HEK293 (cell line): ENCODE measurements around the gene GATAD2A.

Experiments
- CTCF ChIA-PET: fragments of 350-600 bp; formaldehyde crosslinking; extraction: SDS; loops from one replicate; lab custom pipeline; 2021; ENCODE audit warnings: antibody characterized with exemption; lab: Yijun Ruan, JAX
- POLR2A ChIA-PET: fragments of 300-600 bp; formaldehyde crosslinking; extraction: SDS; loops from one replicate; lab custom pipeline; 2020; ENCODE audit warnings: antibody characterized with exemption, inconsistent platforms; lab: Yijun Ruan, JAX
- H3K27ac ChIP-seq: fragments of 200-500 bp; sonication (Bioruptor generic); 2 replicates; pipeline ENCODE4 v1.5.1; 2014; ENCODE audit warnings: low read depth, low read length, control low read depth, inconsistent platforms; ENCODE audit errors: extremely low read depth
- H3K36me3 ChIP-seq, 2 experiments: fragments of 200-500 bp in 1 of 2; sonication (Bioruptor generic) in 1 of 2; 1 replicate in 1 of 2; 2 replicates in 1 of 2; pipeline ENCODE4 v1.5.1; 2014 to 2017; ENCODE audit warnings: inconsistent platforms in 2 of 2, low read length in 2 of 2; ENCODE audit not compliant: control insufficient read depth in 2 of 2, insufficient read depth in 1 of 2
- H3K4me1 ChIP-seq: fragments of 200-500 bp; sonication (Bioruptor generic); 2 replicates; pipeline ENCODE4 v1.5.1; 2014; ENCODE audit warnings: mild to moderate bottlenecking, low read length, inconsistent platforms; ENCODE audit not compliant: control insufficient read depth, insufficient read depth
- H3K4me3 ChIP-seq: 2 replicates; pipeline ENCODE4 v1.5.1; 2011; ENCODE audit warnings: low read depth, mild to moderate bottlenecking, control low read depth, low read length, moderate library complexity
- H3K9me3 ChIP-seq: fragments of 200-500 bp; sonication (Bioruptor generic); 2 replicates; pipeline ENCODE4 v1.5.1; 2014; ENCODE audit warnings: low read depth, low read length, inconsistent platforms; ENCODE audit not compliant: control insufficient read depth, insufficient read depth
- BCL11B ChIP-seq: fragments of 450-650 bp; formaldehyde crosslinking; IDR thresholded peaks from 2 replicates; pipeline ENCODE4 v1.5.1; 2016; ENCODE audit warnings: low read depth, missing biosample characterization, missing genetic modification characterization
- KLF10 ChIP-seq: fragments of 450-650 bp; IDR thresholded peaks from 2 replicates; pipeline ENCODE4 v1.5.1; 2018; ENCODE audit warnings: missing biosample characterization, mild to moderate bottlenecking, missing genetic modification characterization
- KLF16 ChIP-seq: fragments of 450-650 bp; formaldehyde crosslinking; IDR thresholded peaks from 2 replicates; pipeline ENCODE4 v1.5.1; 2017; ENCODE audit warnings: missing biosample characterization, missing genetic modification characterization
- MZF1 ChIP-seq: fragments of 450-650 bp; formaldehyde crosslinking; IDR thresholded peaks from 2 replicates; pipeline ENCODE4 v1.5.1; 2017; ENCODE audit warnings: missing biosample characterization, missing genetic modification characterization, borderline replicate concordance
- OVOL3 ChIP-seq: fragments of 450-650 bp; formaldehyde crosslinking; IDR thresholded peaks from 2 replicates; pipeline ENCODE4 v1.5.1; 2016; ENCODE audit warnings: missing biosample characterization, missing genetic modification characterization
- PBX3 ChIP-seq: sonication (generic); formaldehyde crosslinking; IDR thresholded peaks from 2 replicates; pipeline ENCODE4 v1.8.1; 2022; ENCODE audit warnings: mild to moderate bottlenecking, moderate library complexity, missing genetic modification reagents
- SP3 ChIP-seq: fragments of 450-650 bp; formaldehyde crosslinking; IDR thresholded peaks from 2 replicates; pipeline ENCODE4 v1.5.1; 2016; ENCODE audit warnings: missing biosample characterization, missing genetic modification characterization
- ZIC2 ChIP-seq: fragments of 450-650 bp; formaldehyde crosslinking; IDR thresholded peaks from 2 replicates; pipeline ENCODE4 v1.5.1; 2016; ENCODE audit warnings: missing biosample characterization, missing genetic modification characterization
- ZNF202 ChIP-seq: fragments of 450-650 bp; formaldehyde crosslinking; IDR thresholded peaks from 2 replicates; pipeline ENCODE4 v1.5.1; 2016; ENCODE audit warnings: missing biosample characterization, missing genetic modification characterization, borderline replicate concordance
- ZNF354C ChIP-seq: fragments of 450-650 bp; formaldehyde crosslinking; IDR thresholded peaks from 2 replicates; pipeline ENCODE4 v1.5.1; 2016; ENCODE audit warnings: missing biosample characterization, missing genetic modification characterization, low read depth, borderline replicate concordance
- ZNF362 ChIP-seq: fragments of 450-650 bp; formaldehyde crosslinking; IDR thresholded peaks from 2 replicates; pipeline ENCODE4 v1.5.1; 2016; ENCODE audit warnings: missing biosample characterization, missing genetic modification characterization
- ZNF518A ChIP-seq: fragments of 450-650 bp; formaldehyde crosslinking; conservative IDR thresholded peaks from 2 replicates; pipeline ENCODE4 v1.5.1; 2016; ENCODE audit warnings: low read depth, missing biosample characterization, missing genetic modification characterization
- ZNF521 ChIP-seq: fragments of 450-650 bp; formaldehyde crosslinking; IDR thresholded peaks from 2 replicates; pipeline ENCODE4 v1.5.1; 2017; ENCODE audit warnings: missing biosample characterization, mild to moderate bottlenecking, missing genetic modification characterization
- ZNF549 ChIP-seq: fragments of 450-650 bp; IDR thresholded peaks from 2 replicates; pipeline ENCODE4 v1.5.1; 2018; ENCODE audit warnings: missing biosample characterization, missing genetic modification characterization, mild to moderate bottlenecking, inconsistent platforms, moderate library complexity
- ZNF701 ChIP-seq: fragments of 450-650 bp; formaldehyde crosslinking; IDR thresholded peaks from 2 replicates; pipeline ENCODE4 v1.5.1; 2016; ENCODE audit warnings: missing biosample characterization, missing genetic modification characterization
- TF ChIP-seq, protein P1 (sequence below): fragments of 450-650 bp; formaldehyde crosslinking; IDR thresholded peaks from 2 replicates; pipeline ENCODE4 v1.5.0; 2017; ENCODE audit warnings: missing biosample characterization, missing genetic modification characterization, borderline replicate concordance

Gene GATAD2A

DNA sequence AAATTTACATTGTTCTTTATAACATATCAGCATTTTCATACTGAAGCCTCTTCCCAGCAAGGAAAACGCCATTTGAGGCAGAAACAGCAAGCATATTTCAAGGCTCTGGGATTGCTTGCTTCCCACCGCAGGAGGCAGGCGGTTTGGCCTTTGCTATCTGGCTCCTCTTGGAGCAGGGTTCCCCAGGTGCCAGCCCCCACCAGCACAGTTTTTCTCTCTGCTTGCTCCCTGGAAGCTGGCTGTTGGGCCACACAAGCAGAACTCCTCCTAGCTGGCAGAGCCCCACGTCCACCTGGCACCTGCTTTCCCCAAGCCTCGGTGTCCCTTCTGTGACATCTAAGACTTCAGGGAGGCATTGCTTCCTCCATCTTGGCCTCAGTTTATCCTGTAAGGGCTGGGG, 16.7 kb downstream of the GATAD2A start:
- POLR2A ChIA-PET, result no interaction called here
- no peak for TF ChIP-seq BCL11B (tag by site-specific recombination)
- 0 out of 2 replicates have a peak, but pooled peaks have one; percentile 12 for TF ChIP-seq ZIC2 (tag by site-specific recombination)
- no peak for TF ChIP-seq KLF16 (tag by site-specific recombination)
- CTCF ChIA-PET, result no interaction called here
- Histone ChIP-seq H3K36me3 (no peaks in the 10 kb centered on the region), H3K4me3 (no peak overlapping the region), H3K9me3 (no peaks in the 10 kb centered on the region), H3K27ac (0 out of 2 replicates have a peak overlapping the region, but pooled peaks have one; percentile 30), H3K4me1 (peaks cover 3% of the 10 kb centered on the region)

DNA sequence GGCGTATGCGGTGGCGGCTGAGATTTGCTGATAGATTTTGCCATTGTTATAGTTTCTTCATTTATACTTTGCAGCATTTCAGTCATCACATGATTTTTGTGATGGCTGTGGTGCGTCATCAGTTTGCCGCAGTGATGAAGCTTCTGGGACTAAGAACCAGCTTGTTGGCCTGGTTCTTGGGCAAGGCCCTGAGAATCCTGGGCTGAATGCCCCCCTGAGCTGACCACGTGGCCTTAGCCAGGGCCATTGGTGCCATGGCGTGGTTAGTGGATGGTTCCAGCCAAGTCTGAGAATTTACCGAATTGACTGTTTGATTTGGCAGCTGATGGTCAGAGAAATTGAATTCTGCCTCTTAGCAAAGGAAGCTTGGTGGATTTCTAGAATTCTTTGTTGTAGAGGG, 17.8 kb downstream of the GATAD2A start:
- Histone ChIP-seq H3K4me3 (no peak overlapping the region), H3K4me1 (peaks cover 3% of the 10 kb centered on the region), H3K27ac (no peak overlapping the region), H3K36me3 (peaks cover 4 to 5% of the 10 kb centered on the region in 2 experiments; a peak in 2 of 3 replicates), H3K9me3 (no peaks in the 10 kb centered on the region)
- ChIA-PET CTCF (no interaction called here), POLR2A (interaction anchor here (0.7 kb wide), 1 partner anchor 29 kb away, joined by 3 read pairs; no protein-coding TSS in a partner anchor)
- no peak for TF ChIP-seq ZNF202 (tag by site-specific recombination)
- TF ChIP-seq PBX3 (CRISPR knock-in tag), result no peak
- TF ChIP-seq, protein P1, sequence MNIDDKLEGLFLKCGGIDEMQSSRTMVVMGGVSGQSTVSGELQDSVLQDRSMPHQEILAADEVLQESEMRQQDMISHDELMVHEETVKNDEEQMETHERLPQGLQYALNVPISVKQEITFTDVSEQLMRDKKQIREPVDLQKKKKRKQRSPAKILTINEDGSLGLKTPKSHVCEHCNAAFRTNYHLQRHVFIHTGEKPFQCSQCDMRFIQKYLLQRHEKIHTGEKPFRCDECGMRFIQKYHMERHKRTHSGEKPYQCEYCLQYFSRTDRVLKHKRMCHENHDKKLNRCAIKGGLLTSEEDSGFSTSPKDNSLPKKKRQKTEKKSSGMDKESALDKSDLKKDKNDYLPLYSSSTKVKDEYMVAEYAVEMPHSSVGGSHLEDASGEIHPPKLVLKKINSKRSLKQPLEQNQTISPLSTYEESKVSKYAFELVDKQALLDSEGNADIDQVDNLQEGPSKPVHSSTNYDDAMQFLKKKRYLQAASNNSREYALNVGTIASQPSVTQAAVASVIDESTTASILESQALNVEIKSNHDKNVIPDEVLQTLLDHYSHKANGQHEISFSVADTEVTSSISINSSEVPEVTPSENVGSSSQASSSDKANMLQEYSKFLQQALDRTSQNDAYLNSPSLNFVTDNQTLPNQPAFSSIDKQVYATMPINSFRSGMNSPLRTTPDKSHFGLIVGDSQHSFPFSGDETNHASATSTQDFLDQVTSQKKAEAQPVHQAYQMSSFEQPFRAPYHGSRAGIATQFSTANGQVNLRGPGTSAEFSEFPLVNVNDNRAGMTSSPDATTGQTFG (tag by site-specific recombination), result no peak
- no peak for TF ChIP-seq ZNF518A
- no peak for TF ChIP-seq ZNF354C (tag by site-specific recombination)
- TF ChIP-seq ZNF521 (tag by site-specific recombination), result no peak
- TF ChIP-seq ZNF701 (tag by site-specific recombination), result no peak
- TF ChIP-seq ZNF362, result no peak
- no peak for TF ChIP-seq SP3 (tag by site-specific recombination)
- TF ChIP-seq MZF1 (tag by site-specific recombination), result no peak
- TF ChIP-seq ZNF549 (tag by site-specific recombination), result no peak
- TF ChIP-seq KLF10 (tag by site-specific recombination), result no peak
- TF ChIP-seq OVOL3 (tag by site-specific recombination), result no peak
